ENCODE measurements around the gene CNTNAP5.

Gene CNTNAP5

GRCh38 chr2:124025171-124025580 is at the start of gene CNTNAP5:
Gene CNTNAP5 (plus strand): TSS chr2:124025287. CDS start chr2:124025651, 364 bp downstream.
- peak; percentile 20 for DNase-seq (ENCODE audit: low spot score)

- DNase-seq (ENCODE audit: low spot score): no peak
These were observed 48.9 kb upstream of the CNTNAP5 start for GRCh38 chr2:123976054-123976648.

DNA sequence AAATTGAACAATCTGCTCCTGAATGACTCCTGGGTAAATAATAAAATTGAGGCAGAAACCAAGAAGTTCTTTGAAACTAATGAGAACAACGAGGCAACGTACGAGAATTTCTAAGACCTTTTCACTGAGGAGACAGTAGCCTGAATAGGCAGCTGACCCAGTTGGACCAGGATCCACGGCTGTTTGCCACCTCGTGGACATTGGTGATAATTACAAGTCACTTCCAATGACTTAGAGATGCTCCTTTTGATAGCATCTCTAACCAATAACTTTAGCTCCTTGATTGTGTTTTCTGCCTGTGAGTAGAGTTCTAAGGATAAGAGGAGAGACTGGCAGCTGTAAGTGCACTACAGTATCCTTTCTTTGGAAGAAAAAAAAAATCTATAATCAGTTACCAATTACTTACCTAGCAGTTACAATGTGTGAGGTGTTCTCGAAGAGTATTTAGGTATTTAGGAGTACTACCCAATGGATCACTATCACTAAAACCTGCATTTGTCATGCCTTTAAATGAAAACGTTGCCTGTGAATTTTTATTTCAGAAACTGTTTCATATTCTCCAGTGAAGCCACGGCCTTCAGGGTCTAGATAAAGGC is 31.3 kb upstream of the CNTNAP5 start:
- peak; percentile 3 for DNase-seq (ENCODE audit: low spot score)

GRCh38 chr2:123999681-124000080 is 25.4 kb upstream of the CNTNAP5 start:
- DNase-seq (ENCODE audit: low spot score): no peak

GRCh38 chr2:124001696-124002430 is 23.2 kb upstream of the CNTNAP5 start:
- no peak for DNase-seq (ENCODE audit: low spot score)

GRCh38 chr2:124018890-124019289 is 6.2 kb upstream of the CNTNAP5 start:
- no peak for DNase-seq (ENCODE audit: low spot score)

DNA sequence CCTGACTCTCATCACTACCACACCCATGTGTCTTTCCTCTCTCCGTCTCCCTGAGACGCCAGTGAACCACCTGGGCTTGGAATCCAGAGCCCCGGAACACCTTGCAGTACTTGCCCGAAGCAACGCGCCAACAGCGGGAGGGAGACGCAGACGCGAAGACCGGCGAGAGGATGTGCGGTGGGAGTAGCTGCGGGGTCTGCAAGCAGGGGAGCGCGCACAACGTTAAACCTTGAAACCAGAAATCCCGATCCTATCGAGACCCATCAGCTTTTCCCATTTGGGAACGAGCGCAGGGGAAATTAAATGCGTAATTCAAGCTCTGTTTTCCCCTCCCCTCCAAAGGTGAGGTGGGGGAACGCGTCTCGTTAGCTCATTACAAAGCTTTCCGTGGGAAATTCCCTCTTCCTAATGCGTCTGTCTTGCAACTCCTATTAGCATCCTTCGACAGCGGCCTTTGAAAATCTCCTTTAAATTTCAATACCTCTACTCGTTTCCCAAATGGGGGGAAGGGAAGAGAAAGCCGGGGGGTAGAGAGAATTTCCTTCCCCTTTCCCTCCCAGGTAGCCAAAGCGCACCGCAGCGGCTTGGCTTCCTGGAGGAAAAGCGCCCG is 421 bp upstream of the CNTNAP5 start:
- DNase-seq (ENCODE audit: low spot score): no peak

DNA sequence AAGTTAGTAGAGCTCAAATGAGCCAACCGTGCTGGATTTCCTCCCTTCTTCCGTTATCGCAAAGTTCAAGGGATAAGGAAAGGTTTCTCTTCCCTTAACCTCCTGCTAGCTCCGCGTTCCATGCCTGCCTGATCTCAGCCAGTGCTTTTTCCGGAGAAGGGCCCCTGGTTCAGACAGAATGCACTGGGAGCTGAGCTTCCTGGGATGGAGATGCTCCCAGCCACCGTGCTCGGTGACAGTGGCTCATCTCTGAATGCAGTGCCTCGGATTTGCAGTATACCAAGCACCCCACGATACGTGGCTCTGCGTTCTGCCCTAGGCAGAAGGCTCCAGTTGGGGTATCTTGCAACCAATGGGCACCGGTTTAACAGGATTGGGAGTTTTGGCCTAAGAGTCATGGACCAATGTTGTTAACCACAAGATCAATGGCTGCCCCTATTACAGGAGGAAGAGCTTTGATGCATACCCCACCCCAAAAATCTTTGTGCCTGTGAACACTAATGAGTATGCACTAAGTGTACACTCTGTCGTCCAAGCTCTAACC is 876 bp downstream of the CNTNAP5 start:
- no peak for DNase-seq (ENCODE audit: low spot score)

DNA sequence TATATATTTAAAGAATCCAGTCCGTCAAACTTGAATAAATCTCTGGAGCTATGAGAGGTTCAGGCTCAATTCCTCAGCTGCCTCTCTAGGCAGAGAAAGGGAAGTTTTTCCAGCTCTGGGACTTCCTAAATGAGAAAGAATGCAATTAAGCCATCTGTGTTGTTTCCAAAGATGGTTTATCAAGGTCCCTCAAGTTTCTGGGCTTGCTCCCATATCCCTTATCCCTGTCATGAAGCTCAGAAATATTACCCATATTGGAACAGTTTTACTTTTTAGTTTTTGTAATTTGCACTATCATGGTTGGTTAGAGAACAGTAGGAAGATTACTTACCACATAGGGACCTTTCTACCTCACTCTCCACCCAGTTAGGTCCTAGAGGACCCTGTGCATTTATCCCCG is 1.4 kb downstream of the CNTNAP5 start:
- DNase-seq (ENCODE audit: low spot score): no peak

DNA sequence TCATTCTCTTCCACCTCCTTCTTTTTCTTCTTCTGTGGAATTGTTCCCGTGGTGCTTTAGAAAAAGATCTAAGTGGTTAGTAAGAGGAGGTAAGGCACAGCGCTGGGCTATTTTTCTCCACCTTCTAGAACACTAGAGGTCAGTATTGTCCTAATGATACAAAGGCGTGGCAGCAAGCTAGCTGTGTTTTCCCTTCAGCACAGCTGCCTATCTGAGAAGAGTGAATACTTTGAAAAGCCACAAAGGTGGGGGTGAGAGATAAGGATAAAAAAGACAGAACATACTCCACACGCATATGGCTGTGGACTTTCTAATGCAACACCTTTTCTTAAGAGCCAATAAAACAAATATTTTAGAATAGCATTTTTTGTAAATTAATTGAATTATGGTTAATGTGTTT is 2.1 kb downstream of the CNTNAP5 start:
- DNase-seq (ENCODE audit: low spot score): no peak

GRCh38 chr2:124032799-124033198 is 7.7 kb downstream of the CNTNAP5 start:
- no peak for DNase-seq (ENCODE audit: low spot score)

- no peak for DNase-seq (ENCODE audit: low spot score)
These were observed 9.2 kb downstream of the CNTNAP5 start for GRCh38 chr2:124034265-124034664.

DNA sequence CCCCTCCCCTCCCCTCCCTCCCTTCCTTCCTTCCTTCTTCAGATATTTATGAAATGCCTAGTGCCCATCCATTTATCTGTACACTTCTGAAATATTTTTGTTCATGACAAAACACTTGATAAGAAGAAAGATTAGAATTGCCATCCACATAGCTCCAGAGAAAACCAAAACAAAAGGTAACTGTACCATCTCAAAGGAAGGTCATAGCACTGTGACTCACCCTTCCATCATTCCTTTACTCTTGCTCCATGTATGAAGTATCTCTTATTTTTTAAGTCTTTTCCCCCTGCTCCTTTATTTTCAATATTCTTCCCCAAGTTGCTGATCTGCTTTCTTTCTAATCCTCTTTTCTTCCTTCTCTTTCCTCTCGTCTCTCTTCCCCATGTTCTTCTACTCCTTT is 9.9 kb downstream of the CNTNAP5 start:
- DNase-seq (ENCODE audit: low spot score): no peak

DNA sequence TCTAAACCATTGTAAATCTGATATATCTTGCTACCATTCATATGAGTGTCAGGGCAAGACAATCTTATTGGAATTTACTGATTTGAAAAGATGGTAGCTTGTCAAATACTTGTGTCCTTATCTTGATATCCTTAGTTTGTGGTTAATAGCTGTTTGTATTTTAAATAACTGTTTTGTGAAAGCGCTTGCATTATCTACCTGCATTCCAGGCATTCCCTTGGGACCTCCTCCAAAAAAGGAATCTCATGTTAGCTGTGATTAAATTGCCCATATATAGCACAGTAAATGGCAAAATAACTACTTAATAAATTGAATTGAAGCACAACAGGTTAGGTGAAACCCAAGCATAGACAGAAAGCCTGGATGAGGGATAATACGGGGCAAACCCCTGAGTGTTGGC is 13.9 kb downstream of the CNTNAP5 start:
- DNase-seq (ENCODE audit: low spot score): no peak

- no peak for DNase-seq (ENCODE audit: low spot score)
These were observed 14.7 kb downstream of the CNTNAP5 start for GRCh38 chr2:124039762-124040291.

GRCh38 chr2:124045894-124046293 is 20.8 kb downstream of the CNTNAP5 start:
- no peak for DNase-seq (ENCODE audit: low spot score)

GRCh38 chr2:124046332-124046731 is 21.2 kb downstream of the CNTNAP5 start:
- DNase-seq (ENCODE audit: low spot score): no peak

DNA sequence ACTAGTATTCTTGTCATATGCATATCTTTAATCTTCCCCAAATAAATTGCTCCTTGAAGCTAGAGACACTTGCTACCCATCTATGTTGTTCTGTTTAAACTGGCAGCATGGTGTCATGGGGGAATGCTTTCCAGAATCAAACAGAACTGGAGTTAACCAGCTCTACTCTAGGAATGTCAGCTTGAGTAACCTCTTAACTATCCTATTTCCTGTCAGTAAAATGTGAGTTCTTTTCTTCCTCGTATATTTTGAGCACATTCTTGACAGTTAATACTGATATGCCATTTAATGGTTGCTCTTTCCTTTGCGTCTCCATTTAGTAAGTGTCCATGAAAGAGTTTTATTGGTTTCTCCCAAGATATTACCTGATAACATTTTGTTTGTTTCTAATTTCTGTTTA is 23.0 kb downstream of the CNTNAP5 start:
- no peak for DNase-seq (ENCODE audit: low spot score)

DNA sequence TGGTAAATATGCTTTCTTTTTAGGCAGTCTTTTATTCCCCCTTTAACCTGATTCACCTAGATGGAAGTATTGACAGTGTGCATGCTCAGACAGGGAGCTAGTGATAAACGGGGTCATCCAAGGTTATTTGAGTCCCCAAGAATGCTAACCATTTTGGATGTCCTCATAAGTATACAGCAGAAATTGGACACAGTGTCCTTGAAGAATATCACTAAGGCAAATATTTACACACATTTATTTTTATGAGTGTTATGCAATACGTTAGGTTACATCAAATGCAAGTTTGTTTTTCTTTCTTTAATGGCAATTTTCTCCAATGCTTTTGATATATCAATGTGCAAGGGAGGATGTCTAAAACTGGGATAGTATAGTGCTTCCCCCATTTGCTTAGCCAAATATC is 23.6 kb downstream of the CNTNAP5 start:
- no peak for DNase-seq (ENCODE audit: low spot score)

- DNase-seq (ENCODE audit: low spot score): no peak
These were observed 24.0 kb downstream of the CNTNAP5 start for GRCh38 chr2:124049136-124049535.

DNA sequence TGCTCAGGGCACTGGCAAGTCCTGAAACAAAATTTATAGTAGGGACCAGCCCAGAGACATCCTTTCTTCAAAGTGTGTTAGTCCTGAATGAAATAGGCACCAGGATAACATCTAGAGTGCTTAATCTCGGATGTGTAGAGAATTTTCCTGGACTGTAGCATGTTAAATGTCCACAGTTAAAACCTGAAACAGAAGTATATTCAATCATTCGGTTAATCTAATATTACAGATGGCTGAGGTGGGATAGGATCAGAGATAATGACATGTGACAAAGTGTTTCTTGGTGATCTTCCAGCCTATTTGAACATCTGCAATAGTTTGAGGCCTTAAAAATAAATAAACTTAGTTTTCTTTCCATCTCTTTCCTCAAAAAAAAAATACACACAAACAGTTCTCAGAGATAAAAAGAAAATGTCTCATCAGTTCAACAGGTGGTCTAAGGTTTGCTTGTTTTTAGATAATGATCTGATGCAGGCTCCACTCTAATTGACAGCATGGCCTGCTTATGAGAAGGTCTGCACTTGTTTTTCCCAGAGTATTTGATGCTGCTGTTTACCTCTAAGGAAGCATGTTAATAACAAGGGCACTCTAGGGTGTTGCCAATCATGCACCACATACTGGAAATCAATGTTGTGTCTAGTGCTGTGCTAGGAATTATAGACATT is 25.9 kb downstream of the CNTNAP5 start:
- DNase-seq (ENCODE audit: low spot score): no peak

- no peak for DNase-seq (ENCODE audit: low spot score)
These were observed 28.7 kb downstream of the CNTNAP5 start for GRCh38 chr2:124053796-124054195.

Measured in germinal center (tissue), 1 donor.